Endothelial cell of umbilical vein (primary cell): ENCODE results near the gene SCUBE3. TPM values are rescaled to one million over a fixed set of nuclear protein-coding genes. Genes with fewer than 3 reads are reported as not detected.

Experiments used
- BruUV-seq: library from RNA; stranded (reverse); fragments of 400-500 nt; replicated peaks from 2 replicates; lab custom pipeline; 2021; lab: Mats Ljungman, UMichigan
- CTCF ChIA-PET: fragments of 300-600, 350-600 bp; sonication (Branson Sonifier 250); formaldehyde crosslinking; loops from one replicate; lab custom pipeline; 2021; ENCODE audit warnings: antibody characterized with exemption, inconsistent platforms; lab: Charles Lee
- POLR2A ChIA-PET: fragments of 300-600, 350-600 bp; sonication (Branson Sonifier 250); formaldehyde crosslinking; loops from one replicate; lab custom pipeline; 2021; ENCODE audit warnings: antibody characterized with exemption, inconsistent platforms; lab: Charles Lee
- DNase-seq: peaks from one replicate; pipeline ENCODE4 v3.0.0-alpha.2; 2011; ENCODE audit warnings: low read depth, low spot score
- FAIRE-seq: peaks from 2 replicates; lab custom pipeline; 2011; peaks lifted over from hg19 to GRCh38; lab: Jason Lieb, UNC
- H2AFZ ChIP-seq: 2 replicates; pipeline ENCODE4 v1.6.0; 2012; ENCODE audit warnings: low read depth, low read length, control low read depth, inconsistent platforms
- H3K27ac ChIP-seq: 2 replicates; pipeline ENCODE4 v1.5.1; 2011; ENCODE audit warnings: low read depth, mild to moderate bottlenecking, control low read depth, low read length, moderate library complexity; ENCODE audit not compliant: insufficient read depth
- H3K27me3 ChIP-seq, 2 experiments: 2 replicates each; pipeline versions ENCODE4 v1.6.0 to v1.6.1; 2011; ENCODE audit warnings: low read length in 2 of 2, mixed read lengths in 1 of 2; ENCODE audit not compliant: control insufficient read depth in 2 of 2, insufficient read depth in 2 of 2
- H3K36me3 ChIP-seq, 2 experiments: 2 replicates in 1 of 2; 3 replicates in 1 of 2; pipeline ENCODE4 v1.5.1; 2011; ENCODE audit warnings: low read length in 2 of 2, mild to moderate bottlenecking in 1 of 2, moderate library complexity in 1 of 2; ENCODE audit not compliant: control insufficient read depth in 2 of 2, insufficient read depth in 2 of 2; ENCODE audit errors: extremely low read depth in 1 of 2
- H3K4me1 ChIP-seq: 3 replicates; pipeline ENCODE4 v1.5.1; 2011; ENCODE audit warnings: mild to moderate bottlenecking, low read length; ENCODE audit not compliant: control insufficient read depth, insufficient read depth; ENCODE audit errors: extremely low read depth
- H3K4me2 ChIP-seq: 2 replicates; pipeline ENCODE4 v1.6.1; 2011; ENCODE audit warnings: low read length, control low read depth, mixed read lengths; ENCODE audit not compliant: insufficient read depth
- H3K4me3 ChIP-seq, 3 experiments: fragments of 200-600 bp in 1 of 3; sonication (generic), shearing (Covaris generic) in 1 of 3; replicated peaks in 1 of 3; 2 replicates each; pipeline ENCODE4 v1.5.1; 2011 to 2016; ENCODE audit warnings: control low read depth in 3 of 3, low read length in 3 of 3, mild to moderate bottlenecking in 2 of 3, inconsistent platforms in 1 of 3, low read depth in 1 of 3, moderate library complexity in 1 of 3; ENCODE audit not compliant: insufficient read depth in 1 of 3
- H3K79me2 ChIP-seq: 2 replicates; pipeline ENCODE4 v1.6.0; 2012; ENCODE audit warnings: low read length, inconsistent platforms; ENCODE audit not compliant: control insufficient read depth, insufficient read depth
- H3K9ac ChIP-seq: replicated peaks from 2 replicates; pipeline ENCODE3; 2011; ENCODE audit warnings: low read length, control low read depth; ENCODE audit not compliant: insufficient read depth; ENCODE audit errors: extremely low read depth
- H3K9me1 ChIP-seq: replicated peaks from 3 replicates; pipeline ENCODE4 v1.6.0; 2011; ENCODE audit warnings: mild to moderate bottlenecking, low read length; ENCODE audit not compliant: control insufficient read depth, insufficient read depth; ENCODE audit errors: extremely low read depth
- H3K9me3 ChIP-seq: replicated peaks from 2 replicates; pipeline ENCODE4 v1.5.1; 2012; ENCODE audit warnings: low read length, inconsistent platforms; ENCODE audit not compliant: control insufficient read depth, insufficient read depth
- H4K20me1 ChIP-seq: replicated peaks from 2 replicates; pipeline ENCODE3; 2011; ENCODE audit warnings: mild to moderate bottlenecking, low read length; ENCODE audit not compliant: control insufficient read depth, insufficient read depth; ENCODE audit errors: extremely low read depth
- EZH2 ChIP-seq: IDR thresholded peaks from 2 replicates; pipeline ENCODE4 v1.6.1; 2012; ENCODE audit warnings: borderline replicate concordance, low read depth, mild to moderate bottlenecking, moderate library complexity, low read length, inconsistent platforms; ENCODE audit not compliant: severe bottlenecking
- FOS ChIP-seq: IDR thresholded peaks from 2 replicates; pipeline ENCODE4 v1.6.1; 2011; ENCODE audit warnings: mild to moderate bottlenecking, low read length, moderate library complexity, borderline replicate concordance; ENCODE audit not compliant: insufficient read depth
- GATA2 ChIP-seq: IDR thresholded peaks from 2 replicates; pipeline ENCODE4 v1.7.0; 2011; ENCODE audit warnings: low read depth, mild to moderate bottlenecking, moderate library complexity, mixed read lengths, low read length; ENCODE audit not compliant: insufficient read length, insufficient read depth
- JUN ChIP-seq: IDR thresholded peaks from 2 replicates; pipeline ENCODE4 v1.6.1; 2011; ENCODE audit warnings: borderline replicate concordance, low read depth; ENCODE audit not compliant: insufficient read length, insufficient read depth
- MAX ChIP-seq: IDR thresholded peaks from 2 replicates; pipeline ENCODE4 v1.6.1; 2011; ENCODE audit not compliant: insufficient read depth, insufficient read length
- MYC ChIP-seq: IDR thresholded peaks from one replicate; pipeline ENCODE4 v1.6.1; 2011; ENCODE audit warnings: mild to moderate bottlenecking, low read depth, low read length
- POLR2A ChIP-seq: IDR thresholded peaks from 2 replicates; pipeline ENCODE4 v1.6.1; 2012; ENCODE audit warnings: low read depth, mild to moderate bottlenecking, control low read depth, low read length
- POLR2AphosphoS5 ChIP-seq: IDR thresholded peaks from 2 replicates; pipeline ENCODE4 v1.6.1; 2012; ENCODE audit warnings: low read depth, mild to moderate bottlenecking, control low read depth, low read length, moderate library complexity; ENCODE audit not compliant: insufficient read depth
- dilution Hi-C: fragments of 300-500 bp; cut with MboI; formaldehyde crosslinking; loops from one replicate; pipeline ENCODE4 v1.15.0; 2019; ENCODE audit warnings: low sequenced_read_pairs; ENCODE audit not compliant: extremely low pct_ligation_motif_present
- intact Hi-C: fragments of 100-400 bp; cut with micrococcal nuclease; formaldehyde crosslinking; loops from one replicate; pipeline ENCODE4 v1.10.0; 2022
- polyA plus RNA-seq, 4 experiments: library from polyadenylated mRNA; depleted of rRNA in 3 of 4; stranded (reverse) in 3 of 4; unstranded in 1 of 4; fragments of >200 nt; gene quantifications; 2 replicates each; pipeline versions ENCODE4 v1.2.1 to v1.2.3, GENCODE V29; 2011 to 2012; ENCODE audit warnings: missing spikeins in 1 of 4
- total RNA-seq: library from RNA; stranded (reverse); gene quantifications from 2 replicates; pipeline ENCODE4 v1.2.3, GENCODE V29; 2021
- TF ChIP-seq, protein P1 (sequence below), 2 donors: IDR thresholded peaks; 1 replicate in 1 of 2; 2 replicates in 1 of 2; pipeline ENCODE4 v1.5.1; 2011; ENCODE audit warnings: low read length in 2 of 2, mild to moderate bottlenecking in 2 of 2, moderate library complexity in 2 of 2, control low read depth in 1 of 2, inconsistent platforms in 1 of 2, low read depth in 1 of 2; ENCODE audit not compliant: insufficient read depth in 1 of 2; ENCODE audit errors: extremely low read depth in 1 of 2

SCUBE3 gene
- total and polyA plus RNA-seq, 2 donors (not counting 3 experiments of a cell fraction or from before 2014, with no cell fraction given): 1.1 to 1.5 TPM

DNA sequence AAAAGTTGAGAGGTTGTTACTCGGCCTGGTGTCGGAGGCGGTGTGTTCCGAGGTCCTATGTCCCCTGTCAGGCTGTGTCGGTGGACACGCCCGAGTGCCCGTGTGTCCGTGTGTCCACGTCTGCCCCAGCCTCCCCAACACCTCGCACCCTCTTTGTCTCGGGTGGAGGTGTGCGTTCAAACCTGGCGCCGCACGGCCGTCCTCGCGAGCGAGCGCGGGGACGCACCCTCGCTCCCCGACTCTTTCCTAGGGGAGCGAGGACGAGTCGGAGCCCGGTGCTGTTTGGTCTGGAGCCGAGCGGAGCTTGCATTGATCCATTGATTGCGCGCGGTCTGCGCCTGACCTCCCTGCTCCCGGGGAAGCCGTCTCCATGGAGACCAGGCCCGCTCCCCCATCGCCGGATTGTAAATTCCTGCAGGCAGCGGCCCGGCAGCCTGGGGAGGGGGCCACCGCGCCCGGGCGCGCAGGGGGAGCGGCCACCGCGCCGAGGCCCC is 411 bp upstream of the SCUBE3 start:
- no peaks in the 10 kb centered on the region for H3K36me3 ChIP-seq
- no TSS peak for BruUV-seq
- POLR2A ChIA-PET: interaction anchor here (0.9 kb wide), 1 partner anchor 8 kb away, joined by 3 read pairs; no protein-coding TSS in a partner anchor

GRCh38 chr6:35214869-35215664 is 1.3 kb downstream of the SCUBE3 start:
- Histone ChIP-seq H3K9ac (no peak overlapping the region), H4K20me1 (no peaks in the 10 kb centered on the region), H3K27ac (no peak overlapping the region), H3K27me3 (peaks cover 34 to 39% of the 10 kb centered on the region in 2 experiments), H3K4me2 (peak overlapping the region; percentile 82), H3K36me3 (no peaks in the 10 kb centered on the region), H2AFZ (no peak overlapping the region), H3K4me1 (peaks cover 5% of the 10 kb centered on the region), H3K9me1 (no peaks in the 10 kb centered on the region), H3K4me3 (peak overlapping the region in 1 of 3 experiments; percentile 34), H3K9me3 (no peaks in the 10 kb centered on the region), H3K79me2 (no peaks in the 10 kb centered on the region)
- DNase-seq (no peak), FAIRE-seq (no peak)
- dilution Hi-C loops (no loop called here), intact Hi-C loops (loop anchor here (5.0 kb wide), 1 partner anchor 42 kb away; the partner anchor contains the start of gene ZNF76)
- TF ChIP-seq EZH2: no peak
- TF ChIP-seq FOS: no peak
- no peak for TF ChIP-seq POLR2A
- no peak for TF ChIP-seq GATA2
- TF ChIP-seq MAX: no peak
- TF ChIP-seq, protein P1, sequence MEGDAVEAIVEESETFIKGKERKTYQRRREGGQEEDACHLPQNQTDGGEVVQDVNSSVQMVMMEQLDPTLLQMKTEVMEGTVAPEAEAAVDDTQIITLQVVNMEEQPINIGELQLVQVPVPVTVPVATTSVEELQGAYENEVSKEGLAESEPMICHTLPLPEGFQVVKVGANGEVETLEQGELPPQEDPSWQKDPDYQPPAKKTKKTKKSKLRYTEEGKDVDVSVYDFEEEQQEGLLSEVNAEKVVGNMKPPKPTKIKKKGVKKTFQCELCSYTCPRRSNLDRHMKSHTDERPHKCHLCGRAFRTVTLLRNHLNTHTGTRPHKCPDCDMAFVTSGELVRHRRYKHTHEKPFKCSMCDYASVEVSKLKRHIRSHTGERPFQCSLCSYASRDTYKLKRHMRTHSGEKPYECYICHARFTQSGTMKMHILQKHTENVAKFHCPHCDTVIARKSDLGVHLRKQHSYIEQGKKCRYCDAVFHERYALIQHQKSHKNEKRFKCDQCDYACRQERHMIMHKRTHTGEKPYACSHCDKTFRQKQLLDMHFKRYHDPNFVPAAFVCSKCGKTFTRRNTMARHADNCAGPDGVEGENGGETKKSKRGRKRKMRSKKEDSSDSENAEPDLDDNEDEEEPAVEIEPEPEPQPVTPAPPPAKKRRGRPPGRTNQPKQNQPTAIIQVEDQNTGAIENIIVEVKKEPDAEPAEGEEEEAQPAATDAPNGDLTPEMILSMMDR (IDR thresholded peaks at IDR 0.05; ENCODE audit: extremely low read depth in 1 of 2, insufficient read depth in 1 of 2, low read depth in 1 of 2, low read length in 2 of 2): no peak
- no peak for TF ChIP-seq POLR2AphosphoS5
- no peak for TF ChIP-seq JUN
- no peak for TF ChIP-seq MYC
- ChIA-PET POLR2A (no interaction called here), CTCF (interaction anchor here (2.5 to 4.9 kb wide), 3 partner anchors 10 to 26 kb away, joined by 14 to 32 read pairs (median 27); no protein-coding TSS in a partner anchor)
- BruUV-seq: no TSS peak

More for the DNA sequence above, 411 bp upstream of the SCUBE3 start:
- Histone ChIP-seq H2AFZ (no peak overlapping the region), H3K4me1 (peaks cover 4% of the 10 kb centered on the region), H3K9me1 (no peaks in the 10 kb centered on the region), H3K4me3 (peak overlapping the region in 2 of 3 experiments; percentile 36 to 40), H3K27ac (no peak overlapping the region), H4K20me1 (no peaks in the 10 kb centered on the region), H3K79me2 (no peaks in the 10 kb centered on the region), H3K9ac (no peak overlapping the region), H3K4me2 (peak overlapping the region; percentile 82), H3K9me3 (no peaks in the 10 kb centered on the region), H3K27me3 (peaks cover 36 to 51% of the 10 kb centered on the region in 2 experiments)
- CTCF ChIA-PET: interaction anchor here (1.2 to 4.9 kb wide), 3 partner anchors 9 to 227 kb away, joined by 3 to 32 read pairs (median 27); no protein-coding TSS in a partner anchor
- dilution Hi-C loops (no loop called here), intact Hi-C loops (no loop called here)
- no peak for DNase-seq
- TF ChIP-seq EZH2 (peak; percentile 3), MYC (no peak)
- FAIRE-seq: no peak
